H9 (cell line): ENCODE data around the gene CPNE5. TPM values are rescaled to one million over a fixed set of nuclear protein-coding genes. Genes with fewer than 3 reads are reported as not detected.

Experiments used
- DNase-seq: peaks from one replicate; pipeline ENCODE4 v3.0.0-alpha.2; 2017
- H2AFZ ChIP-seq: one replicate; pipeline ENCODE4 v1.6.1; 2013; ENCODE audit warnings: mild to moderate bottlenecking, low read length, control low read depth, moderate library complexity
- H2AK5ac ChIP-seq: 2 replicates; pipeline ENCODE4 v1.6.1; 2013; ENCODE audit warnings: low read length, control low read depth, mixed read lengths; ENCODE audit not compliant: insufficient read length
- H2BK120ac ChIP-seq: one replicate; pipeline ENCODE4 v1.6.1; 2013; ENCODE audit warnings: low read depth, mild to moderate bottlenecking, low read length, control low read depth, inconsistent platforms; ENCODE audit not compliant: poor library complexity, severe bottlenecking
- H2BK12ac ChIP-seq: 2 replicates; pipeline ENCODE4 v1.6.1; 2013; ENCODE audit warnings: low read length, control low read depth, mixed read lengths, low read depth; ENCODE audit not compliant: insufficient read length
- H2BK15ac ChIP-seq: 2 replicates; pipeline ENCODE4 v1.6.1; 2013; ENCODE audit warnings: low read depth, low read length, control low read depth
- H2BK20ac ChIP-seq: one replicate; pipeline ENCODE4 v1.6.1; 2013; ENCODE audit warnings: low read depth, mild to moderate bottlenecking, low read length, control low read depth, inconsistent platforms; ENCODE audit not compliant: poor library complexity, severe bottlenecking
- H2BK5ac ChIP-seq: 2 replicates; pipeline ENCODE4 v1.6.1; 2013; ENCODE audit warnings: low read length, control low read depth, mixed read lengths; ENCODE audit not compliant: insufficient read length
- H3K14ac ChIP-seq: 2 replicates; pipeline ENCODE4 v1.6.1; 2013; ENCODE audit warnings: low read length, control low read depth; ENCODE audit not compliant: insufficient read depth
- H3K18ac ChIP-seq: 2 replicates; pipeline ENCODE4 v1.6.1; 2013; ENCODE audit warnings: low read depth, mild to moderate bottlenecking, mixed read lengths, low read length, control low read depth; ENCODE audit not compliant: insufficient read length
- H3K23ac ChIP-seq: 2 replicates; pipeline ENCODE4 v1.6.1; 2013; ENCODE audit warnings: low read length, control low read depth, mixed read lengths, low read depth; ENCODE audit not compliant: insufficient read length
- H3K23me2 ChIP-seq: 2 replicates; pipeline ENCODE4 v1.6.1; 2013; ENCODE audit warnings: low read depth, mild to moderate bottlenecking, mixed read lengths, low read length, control low read depth; ENCODE audit not compliant: insufficient read length, poor library complexity, severe bottlenecking
- H3K27ac ChIP-seq: 2 replicates; pipeline ENCODE4 v1.5.1; 2013; ENCODE audit warnings: low read length, control low read depth, mixed read lengths, low read depth; ENCODE audit not compliant: insufficient read length
- H3K27me3 ChIP-seq: 2 replicates; pipeline ENCODE4 v1.6.1; 2013; ENCODE audit warnings: low read length, control low read depth, inconsistent platforms; ENCODE audit not compliant: insufficient read depth
- H3K4ac ChIP-seq: 2 replicates; pipeline ENCODE4 v1.6.1; 2013; ENCODE audit warnings: low read depth, mild to moderate bottlenecking, control low read depth, inconsistent platforms, low read length, moderate library complexity
- H3K4me1 ChIP-seq: 2 replicates; pipeline ENCODE4 v1.6.1; 2013; ENCODE audit warnings: low read length, control low read depth, inconsistent platforms; ENCODE audit not compliant: insufficient read depth
- H3K4me2 ChIP-seq: 2 replicates; pipeline ENCODE4 v1.6.1; 2013; ENCODE audit warnings: low read length, control low read depth, mixed read lengths; ENCODE audit not compliant: insufficient read length, insufficient read depth
- H3K56ac ChIP-seq: 2 replicates; pipeline ENCODE4 v1.6.1; 2013; ENCODE audit warnings: low read depth, mild to moderate bottlenecking, mixed read lengths, low read length, control low read depth; ENCODE audit not compliant: insufficient read length
- H3K79me1 ChIP-seq: 2 replicates; pipeline ENCODE4 v1.6.1; 2013; ENCODE audit warnings: low read depth, mild to moderate bottlenecking, moderate library complexity, low read length, control low read depth, inconsistent platforms; ENCODE audit not compliant: insufficient read depth, poor library complexity, severe bottlenecking
- H3K79me2 ChIP-seq: 2 replicates; pipeline ENCODE4 v1.6.1; 2013; ENCODE audit warnings: low read length, control low read depth, inconsistent platforms; ENCODE audit not compliant: insufficient read depth
- H3K9ac ChIP-seq: 2 replicates; pipeline ENCODE4 v1.6.1; 2013; ENCODE audit warnings: low read length, control low read depth, mixed read lengths; ENCODE audit not compliant: insufficient read length; ENCODE audit errors: extremely low read depth
- H3K9me3 ChIP-seq: one replicate; pipeline ENCODE4 v1.6.1; 2013; ENCODE audit warnings: low read depth, low read length, inconsistent platforms; ENCODE audit not compliant: control insufficient read depth
- H3T11ph ChIP-seq: one replicate; pipeline ENCODE4 v1.6.1; 2013; ENCODE audit warnings: mild to moderate bottlenecking, low read length, control low read depth, inconsistent platforms
- H4K20me1 ChIP-seq: one replicate; pipeline ENCODE4 v1.6.1; 2013; ENCODE audit not compliant: control insufficient read depth, insufficient read length, insufficient read depth
- H4K5ac ChIP-seq: 2 replicates; pipeline ENCODE4 v1.6.1; 2013; ENCODE audit warnings: low read depth, mild to moderate bottlenecking, mixed read lengths, low read length, control low read depth; ENCODE audit not compliant: insufficient read length
- H4K8ac ChIP-seq: replicated peaks from 2 replicates; pipeline ENCODE4 v1.6.1; 2013; ENCODE audit warnings: low read length, control low read depth, mixed read lengths, low read depth; ENCODE audit not compliant: insufficient read length
- H4K91ac ChIP-seq: 2 replicates; pipeline ENCODE4 v1.6.1; 2013; ENCODE audit warnings: low read depth, mild to moderate bottlenecking, moderate library complexity, mixed read lengths, low read length, control low read depth; ENCODE audit not compliant: insufficient read length
- H3K27ac Mint-ChIP-seq, 3 experiments: 2 replicates in 2 of 3; 3 replicates in 1 of 3; pipeline ENCODE4 v1.8.0; 2020 to 2021; ENCODE audit warnings: mixed read lengths in 3 of 3, mild to moderate bottlenecking in 1 of 3, moderate library complexity in 1 of 3
- H3K27me3 Mint-ChIP-seq: 2 replicates; pipeline ENCODE4 v1.8.0; 2021; ENCODE audit warnings: low read depth, mild to moderate bottlenecking, moderate library complexity, mixed read lengths
- H3K36me3 Mint-ChIP-seq, 3 experiments: 2 replicates in 2 of 3; 3 replicates in 1 of 3; pipeline ENCODE4 v1.8.0; 2020 to 2021; ENCODE audit warnings: low read depth in 3 of 3, mixed read lengths in 3 of 3; ENCODE audit not compliant: insufficient read depth in 1 of 3
- H3K4me1 Mint-ChIP-seq, 2 experiments: 2 replicates each; pipeline ENCODE4 v1.8.0; 2020; ENCODE audit warnings: mixed read lengths in 2 of 2
- H3K4me3 Mint-ChIP-seq, 2 experiments: 2 replicates in 1 of 2; 3 replicates in 1 of 2; pipeline ENCODE4 v1.8.0; 2020 to 2021; ENCODE audit warnings: mild to moderate bottlenecking in 2 of 2, mixed read lengths in 2 of 2, moderate library complexity in 1 of 2
- H3K9me3 Mint-ChIP-seq, 2 experiments: 2 replicates in 1 of 2; 3 replicates in 1 of 2; pipeline ENCODE4 v1.8.0; 2020; ENCODE audit warnings: mild to moderate bottlenecking in 2 of 2, mixed read lengths in 2 of 2, moderate library complexity in 1 of 2
- WGBS: extraction: QIAGEN DNeasy Blood & Tissue Kit; methylation state at CpG from one replicate; pipeline ENCODE4 v1.1.7; 2013; ENCODE audit warnings: missing lambda C conversion rate, low lambda C conversion rate, mixed read lengths; ENCODE audit not compliant: insufficient read length; ENCODE audit errors: extremely low coverage; 5-methylcytosine and 5-hydroxymethylcytosine counted together
- total RNA-seq: library from RNA; stranded (reverse); gene quantifications from 2 replicates; pipeline ENCODE4 v1.2.1, GENCODE V29; 2021
- TF ChIP-seq, protein P1 (sequence below): fragments of 200-600 bp; sonication (generic); conservative IDR thresholded peaks from 3 replicates; pipeline ENCODE4 v1.8.0; 2021; ENCODE audit warnings: antibody characterized with exemption, mild to moderate bottlenecking

The CPNE5 gene
- total RNA-seq, 1 experiment from 2014 or later, result 0.52 TPM

DNA sequence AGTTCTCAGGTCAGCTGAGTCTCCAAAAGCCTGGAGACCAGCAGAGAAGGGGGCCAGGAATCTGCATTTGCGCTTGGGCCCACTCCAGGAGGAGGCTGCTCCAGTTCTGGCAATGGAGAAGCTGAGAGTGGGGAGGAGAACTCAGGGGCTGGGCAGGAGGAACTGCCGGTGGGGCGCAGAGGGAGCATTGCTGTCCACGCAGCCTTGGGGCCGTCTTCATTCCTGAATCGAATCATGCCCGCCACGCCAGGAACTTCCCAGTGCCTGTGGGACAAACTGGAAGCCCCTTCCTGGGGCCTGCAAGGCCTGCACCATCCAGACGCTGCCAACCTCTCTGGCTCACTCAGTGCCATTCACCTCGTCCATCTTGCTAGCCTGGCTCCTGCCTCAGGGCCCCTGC lies 124.7 kb downstream of the CPNE5 start:
- no peaks in the 10 kb centered on the region for H3K23me2 ChIP-seq
- no peak overlapping the region for H3K4ac ChIP-seq
- no peak overlapping the region for H2AFZ ChIP-seq
- H3K79me1 ChIP-seq, result no peaks in the 10 kb centered on the region
- H2BK20ac ChIP-seq, result no peak overlapping the region
- H3K23ac ChIP-seq, result no peak overlapping the region
- WGBS, result no CpG with 5 or more reads among the region's 10 CpGs
- H3K9me3 ChIP-seq, result no peaks in the 10 kb centered on the region
- no peaks in the 10 kb centered on the region; the same call in 1 of the 2 replicates for H3K27me3 Mint-ChIP-seq
- H2BK120ac ChIP-seq, result no peak overlapping the region
- no peak overlapping the region for H3K56ac ChIP-seq
- no peak overlapping the region for H4K8ac ChIP-seq
- TF ChIP-seq, protein P1, sequence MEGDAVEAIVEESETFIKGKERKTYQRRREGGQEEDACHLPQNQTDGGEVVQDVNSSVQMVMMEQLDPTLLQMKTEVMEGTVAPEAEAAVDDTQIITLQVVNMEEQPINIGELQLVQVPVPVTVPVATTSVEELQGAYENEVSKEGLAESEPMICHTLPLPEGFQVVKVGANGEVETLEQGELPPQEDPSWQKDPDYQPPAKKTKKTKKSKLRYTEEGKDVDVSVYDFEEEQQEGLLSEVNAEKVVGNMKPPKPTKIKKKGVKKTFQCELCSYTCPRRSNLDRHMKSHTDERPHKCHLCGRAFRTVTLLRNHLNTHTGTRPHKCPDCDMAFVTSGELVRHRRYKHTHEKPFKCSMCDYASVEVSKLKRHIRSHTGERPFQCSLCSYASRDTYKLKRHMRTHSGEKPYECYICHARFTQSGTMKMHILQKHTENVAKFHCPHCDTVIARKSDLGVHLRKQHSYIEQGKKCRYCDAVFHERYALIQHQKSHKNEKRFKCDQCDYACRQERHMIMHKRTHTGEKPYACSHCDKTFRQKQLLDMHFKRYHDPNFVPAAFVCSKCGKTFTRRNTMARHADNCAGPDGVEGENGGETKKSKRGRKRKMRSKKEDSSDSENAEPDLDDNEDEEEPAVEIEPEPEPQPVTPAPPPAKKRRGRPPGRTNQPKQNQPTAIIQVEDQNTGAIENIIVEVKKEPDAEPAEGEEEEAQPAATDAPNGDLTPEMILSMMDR, result no peak
- no peak overlapping the region for H3T11ph ChIP-seq
- no peaks in the 10 kb centered on the region; the same call in 1 of the 2 replicates for H3K4me1 ChIP-seq
- H4K91ac ChIP-seq, result no peak overlapping the region
- no peaks in the 10 kb centered on the region for H3K79me2 ChIP-seq
- H2BK12ac ChIP-seq, result no peak overlapping the region
- H3K4me2 ChIP-seq, result no peak overlapping the region
- no peaks in the 10 kb centered on the region for H3K27me3 ChIP-seq
- H3K27ac Mint-ChIP-seq, result no peak overlapping the region
- no peaks in the 10 kb centered on the region for H3K36me3 Mint-ChIP-seq
- peaks cover 3 to 5% of the 10 kb centered on the region in 2 experiments; a peak in 1 of 4 replicates for H3K4me1 Mint-ChIP-seq
- no peak overlapping the region for H3K18ac ChIP-seq
- no peak for DNase-seq
- H3K14ac ChIP-seq, result no peak overlapping the region
- no peak overlapping the region for H4K5ac ChIP-seq
- no peak overlapping the region for H3K4me3 Mint-ChIP-seq
- H3K27ac ChIP-seq, result no peak overlapping the region
- no peak overlapping the region for H3K9ac ChIP-seq
- no peak overlapping the region for H2BK5ac ChIP-seq
- H4K20me1 ChIP-seq, result no peaks in the 10 kb centered on the region
- H3K9me3 Mint-ChIP-seq, result no peaks in the 10 kb centered on the region
- no peak overlapping the region for H2AK5ac ChIP-seq
- no peak overlapping the region for H2BK15ac ChIP-seq
